ENCODE measurements around the gene SAMHD1.

DNA sequence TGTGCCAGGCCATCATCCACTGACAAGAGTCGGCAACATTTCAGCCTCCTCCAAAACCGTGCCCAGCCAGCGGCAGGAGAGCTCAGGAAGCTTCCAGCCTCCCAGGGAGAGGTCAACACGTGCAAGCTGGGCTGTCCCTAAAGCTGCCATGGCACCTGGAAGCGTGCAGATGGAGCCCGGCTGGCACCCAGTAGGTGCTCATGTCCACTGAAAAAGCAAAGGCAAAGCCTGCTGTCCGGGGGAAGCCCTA is 90.0 kb downstream of the SAMHD1 start:
- TF ChIP-seq TAF1 (IDR thresholded peaks at IDR 0.05; ENCODE audit: low read depth) = no peak
- no peak for TF ChIP-seq CTCF (IDR thresholded peaks at IDR 0.05; ENCODE audit: poor library complexity, severe bottlenecking)
- TF ChIP-seq POLR2AphosphoS5 (IDR thresholded peaks at IDR 0.05) = no peak
- TF ChIP-seq RAD21 (conservative IDR thresholded peaks at IDR 0.05) = no peak
- TF ChIP-seq EP300 (conservative IDR thresholded peaks at IDR 0.05; ENCODE audit: poor library complexity, severe bottlenecking) = no peak
